BE2C (cell line): Measurements from ENCODE around the gene CCDC141.

Experiments used
- DNase-seq: peaks from one replicate; pipeline ENCODE4 v3.0.0-alpha.2; 2020
- H3K27me3 ChIP-seq: fragments of 250-450 bp; sonication (Bioruptor Pico); 2 replicates; pipeline ENCODE4 v1.5.1; 2020; ENCODE audit warnings: mild to moderate bottlenecking
- H3K36me3 ChIP-seq: fragments of 250-450 bp; sonication (Bioruptor Pico); 2 replicates; pipeline ENCODE4 v1.5.1; 2020; ENCODE audit warnings: mild to moderate bottlenecking
- H3K4me1 ChIP-seq: fragments of 250-450 bp; sonication (Bioruptor Pico); 2 replicates; pipeline ENCODE4 v1.5.1; 2020
- H3K4me3 ChIP-seq: 2 replicates; pipeline ENCODE4 v1.5.1; 2011; ENCODE audit warnings: low read depth, low read length
- H3K9me3 ChIP-seq: fragments of 250-450 bp; sonication (Bioruptor Pico); 2 replicates; pipeline ENCODE4 v1.5.1; 2020
- TF ChIP-seq, protein P1 (sequence below): IDR thresholded peaks from 2 replicates; pipeline ENCODE4 v1.5.1; 2012; ENCODE audit warnings: mild to moderate bottlenecking, low read depth, low read length

The CCDC141 gene

DNA sequence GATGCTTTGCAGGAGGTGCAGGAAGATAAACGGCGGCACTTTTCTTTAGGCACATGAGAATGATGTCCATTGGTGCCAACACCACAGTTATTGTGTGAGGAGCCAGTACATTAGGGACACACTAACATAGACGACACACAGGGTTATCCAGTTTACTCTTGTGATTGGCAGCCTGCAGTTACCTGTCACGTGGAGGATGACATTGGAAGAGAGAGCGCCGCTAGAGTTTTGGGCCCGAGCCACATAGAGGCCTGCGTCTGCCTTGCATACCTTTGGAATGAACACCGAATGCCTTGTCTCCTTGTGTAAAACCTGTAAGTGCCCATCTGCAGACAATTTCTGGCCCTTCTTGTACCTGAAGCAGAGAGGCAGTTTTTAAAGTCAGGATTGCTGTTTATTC is 215.9 kb downstream of the CCDC141 start:
- Histone ChIP-seq H3K4me3 (no peak overlapping the region), H3K4me1 (no peaks in the 10 kb centered on the region)
- TF ChIP-seq, protein P1, sequence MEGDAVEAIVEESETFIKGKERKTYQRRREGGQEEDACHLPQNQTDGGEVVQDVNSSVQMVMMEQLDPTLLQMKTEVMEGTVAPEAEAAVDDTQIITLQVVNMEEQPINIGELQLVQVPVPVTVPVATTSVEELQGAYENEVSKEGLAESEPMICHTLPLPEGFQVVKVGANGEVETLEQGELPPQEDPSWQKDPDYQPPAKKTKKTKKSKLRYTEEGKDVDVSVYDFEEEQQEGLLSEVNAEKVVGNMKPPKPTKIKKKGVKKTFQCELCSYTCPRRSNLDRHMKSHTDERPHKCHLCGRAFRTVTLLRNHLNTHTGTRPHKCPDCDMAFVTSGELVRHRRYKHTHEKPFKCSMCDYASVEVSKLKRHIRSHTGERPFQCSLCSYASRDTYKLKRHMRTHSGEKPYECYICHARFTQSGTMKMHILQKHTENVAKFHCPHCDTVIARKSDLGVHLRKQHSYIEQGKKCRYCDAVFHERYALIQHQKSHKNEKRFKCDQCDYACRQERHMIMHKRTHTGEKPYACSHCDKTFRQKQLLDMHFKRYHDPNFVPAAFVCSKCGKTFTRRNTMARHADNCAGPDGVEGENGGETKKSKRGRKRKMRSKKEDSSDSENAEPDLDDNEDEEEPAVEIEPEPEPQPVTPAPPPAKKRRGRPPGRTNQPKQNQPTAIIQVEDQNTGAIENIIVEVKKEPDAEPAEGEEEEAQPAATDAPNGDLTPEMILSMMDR: no peak

DNA sequence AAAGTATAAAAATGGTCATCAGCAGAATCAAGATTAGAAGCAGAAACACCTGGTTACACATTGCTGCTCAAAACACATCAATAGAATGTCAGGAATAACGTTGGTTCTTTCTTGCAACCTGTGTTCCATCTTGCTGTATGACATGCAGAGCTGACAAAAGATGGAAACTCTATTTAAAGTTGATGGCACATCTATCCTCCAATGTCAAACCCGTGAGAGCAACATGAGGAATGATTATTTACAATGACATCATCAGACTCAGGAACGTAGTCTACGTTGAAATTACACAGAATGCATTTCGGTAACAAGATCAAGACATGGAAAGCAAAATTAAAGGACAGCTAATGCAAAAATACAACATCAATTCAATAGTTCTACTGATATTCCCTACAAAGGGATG is 216.6 kb downstream of the CCDC141 start:
- H3K36me3 ChIP-seq: no peaks in the 10 kb centered on the region
- no peaks in the 10 kb centered on the region for H3K9me3 ChIP-seq
- DNase-seq: no peak
- TF ChIP-seq, protein P1: no peak
- H3K27me3 ChIP-seq: no peaks in the 10 kb centered on the region
- no peaks in the 10 kb centered on the region for H3K4me1 ChIP-seq
- no peak overlapping the region for H3K4me3 ChIP-seq

More for the DNA sequence above, 215.9 kb downstream of the CCDC141 start:
- Histone ChIP-seq H3K27me3 (no peaks in the 10 kb centered on the region), H3K36me3 (no peaks in the 10 kb centered on the region), H3K9me3 (no peaks in the 10 kb centered on the region)
- no peak for DNase-seq

DNA sequence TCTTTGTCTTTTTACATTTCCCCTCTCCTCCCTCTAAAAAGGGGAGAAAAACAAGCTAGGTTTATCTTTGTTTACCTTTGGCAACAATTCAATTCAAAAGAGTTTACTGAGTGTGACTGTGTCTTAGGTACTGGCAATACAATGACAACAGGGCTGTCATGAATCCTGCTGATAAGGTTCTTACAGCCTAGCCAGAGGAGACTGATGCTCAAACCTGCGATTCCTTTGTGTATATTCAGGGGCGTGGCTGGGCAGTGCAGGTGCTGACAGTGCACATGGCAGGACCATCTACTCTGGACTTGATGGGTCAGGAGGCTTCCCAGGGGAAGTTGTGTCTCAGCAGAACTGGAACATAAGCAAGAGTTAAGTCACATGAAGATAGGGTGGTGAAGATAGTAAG is 219.5 kb downstream of the CCDC141 start:
- no peaks in the 10 kb centered on the region for H3K27me3 ChIP-seq
- no peaks in the 10 kb centered on the region for H3K4me1 ChIP-seq
- DNase-seq: no peak
- TF ChIP-seq, protein P1: no peak
- no peaks in the 10 kb centered on the region for H3K36me3 ChIP-seq
- no peaks in the 10 kb centered on the region for H3K9me3 ChIP-seq
- no peak overlapping the region for H3K4me3 ChIP-seq

DNA sequence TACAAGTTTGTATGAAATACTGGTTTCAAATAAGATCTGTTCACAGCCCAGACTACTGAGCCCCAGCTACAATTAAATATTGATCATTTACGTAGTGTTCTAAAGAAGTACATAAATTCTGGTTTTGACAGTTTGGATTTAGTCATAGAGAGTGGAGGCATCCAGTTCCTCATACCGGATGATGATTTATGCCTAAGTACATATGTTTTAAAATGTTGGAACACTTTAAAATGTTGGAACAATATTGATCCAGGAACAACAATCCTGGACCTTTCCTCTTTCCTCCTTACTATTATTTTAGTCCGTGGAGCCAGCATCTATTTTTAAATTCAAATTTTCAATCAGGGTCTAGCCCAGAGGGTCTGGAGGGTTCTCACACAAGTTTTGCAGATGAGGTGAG is 220.0 kb downstream of the CCDC141 start:
- Histone ChIP-seq H3K36me3 (no peaks in the 10 kb centered on the region), H3K4me1 (no peaks in the 10 kb centered on the region), H3K27me3 (no peaks in the 10 kb centered on the region), H3K9me3 (no peaks in the 10 kb centered on the region), H3K4me3 (no peak overlapping the region)
- no peak for DNase-seq
- TF ChIP-seq, protein P1: no peak

DNA sequence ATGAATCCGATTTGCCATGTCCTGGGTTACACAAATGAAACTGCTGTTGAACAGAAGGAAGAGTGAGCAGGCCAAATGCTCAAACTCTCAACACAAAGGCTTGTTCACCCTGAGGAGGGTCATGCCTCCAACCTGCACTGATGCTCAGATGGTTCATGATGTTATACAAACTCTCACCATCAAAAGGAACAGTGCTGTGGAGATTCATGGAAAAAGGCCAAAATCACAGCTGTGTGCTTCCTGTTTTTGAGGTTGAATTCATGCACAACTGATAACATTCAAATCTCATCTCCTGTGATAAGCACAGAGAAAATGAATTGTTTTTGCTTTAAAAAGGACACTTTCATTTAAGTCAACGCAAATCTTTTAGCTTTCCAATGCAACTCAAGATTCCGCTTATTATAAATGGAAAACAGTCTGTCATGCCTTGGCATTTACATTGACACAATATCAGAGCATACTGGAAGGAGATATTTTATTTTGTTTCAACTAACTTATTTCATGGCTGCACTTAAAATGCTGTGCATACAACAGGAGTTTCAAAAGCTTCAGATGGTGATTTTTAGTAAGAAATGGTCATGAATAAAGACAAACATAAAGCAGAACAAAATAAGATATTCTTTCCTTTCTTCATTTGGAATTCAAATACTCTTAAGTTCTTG is 220.5 kb downstream of the CCDC141 start:
- TF ChIP-seq, protein P1: no peak
- DNase-seq: no peak
- Histone ChIP-seq H3K9me3 (no peaks in the 10 kb centered on the region), H3K27me3 (no peaks in the 10 kb centered on the region), H3K4me3 (no peak overlapping the region), H3K4me1 (no peaks in the 10 kb centered on the region), H3K36me3 (no peaks in the 10 kb centered on the region)

DNA sequence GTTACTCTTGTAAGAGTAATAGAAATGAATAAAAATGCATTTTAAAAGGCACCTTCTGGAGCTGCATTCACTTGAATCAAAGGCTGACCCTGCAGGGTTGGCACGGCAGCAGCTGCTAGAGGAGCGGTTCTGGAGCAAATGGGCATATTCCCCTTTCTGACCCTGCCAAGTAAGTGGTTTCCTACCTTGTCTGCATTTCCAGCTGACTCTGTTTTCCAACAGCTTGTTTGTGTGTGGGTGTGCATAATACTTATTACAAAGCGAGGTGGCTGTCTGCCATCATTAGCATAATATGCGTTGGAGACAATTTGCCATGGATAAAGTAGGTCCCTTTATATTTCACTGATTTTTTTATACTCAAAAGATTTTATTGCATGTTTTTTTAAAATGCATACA is 221.5 kb downstream of the CCDC141 start:
- no peaks in the 10 kb centered on the region for H3K36me3 ChIP-seq
- H3K4me1 ChIP-seq: no peaks in the 10 kb centered on the region
- TF ChIP-seq, protein P1: no peak
- H3K9me3 ChIP-seq: no peaks in the 10 kb centered on the region
- H3K27me3 ChIP-seq: no peaks in the 10 kb centered on the region
- H3K4me3 ChIP-seq: no peak overlapping the region
- DNase-seq: no peak
